HG02973 (cell line): ENCODE measurements around the gene CCT3.

Source experiments
- ATAC-seq: cut with Tn5 transposase; IDR thresholded peaks from one replicate; pipeline ENCODE4 v1.9.1; 2021; ENCODE audit warnings: moderate library complexity; ENCODE audit not compliant: unreplicated experiment

Gene CCT3

DNA sequence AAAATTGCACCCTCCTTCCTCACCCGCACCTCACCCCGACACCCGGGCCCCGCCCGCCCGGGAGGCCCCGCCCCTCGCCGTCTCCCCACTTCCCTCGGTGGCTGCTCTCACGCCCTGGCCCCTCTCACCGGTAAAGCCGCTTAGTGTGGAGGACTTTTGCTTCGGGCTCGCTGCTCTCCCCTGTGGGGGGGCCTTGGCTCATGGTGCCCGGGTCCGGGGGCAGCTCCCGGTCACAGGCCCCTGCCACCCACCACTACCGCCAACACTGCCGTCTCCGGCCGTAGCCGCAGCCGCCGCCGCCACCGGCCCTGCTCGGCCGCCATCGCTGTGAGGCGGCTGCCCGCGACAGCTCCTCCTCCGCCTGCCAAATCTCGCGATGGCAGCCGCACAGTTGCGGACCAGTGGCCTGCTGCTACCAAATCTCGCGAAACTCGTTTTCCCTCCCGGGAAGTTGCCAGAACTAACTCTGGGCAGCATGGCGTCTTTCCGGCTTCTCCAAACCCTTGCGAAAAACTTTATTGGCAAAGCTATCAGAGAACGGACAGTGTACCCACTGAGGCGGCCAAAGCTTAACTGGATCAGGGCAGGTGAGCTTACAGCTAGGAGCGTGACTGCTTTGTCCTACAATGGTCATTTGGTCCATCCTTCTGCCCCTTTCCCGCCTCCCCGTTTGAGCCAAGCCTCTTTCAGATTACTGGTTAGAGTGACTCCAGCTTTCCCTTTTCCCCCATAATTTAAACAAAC is 55.4 kb downstream of the CCT3 start, which contains the start of gene SMG5:
TSS of gene SMG5 (minus strand) at position 347 of the 744 bp plus-strand sequence. CDS start at position 202, 145 bp downstream.
- ATAC-seq: peak; percentile 70

DNA sequence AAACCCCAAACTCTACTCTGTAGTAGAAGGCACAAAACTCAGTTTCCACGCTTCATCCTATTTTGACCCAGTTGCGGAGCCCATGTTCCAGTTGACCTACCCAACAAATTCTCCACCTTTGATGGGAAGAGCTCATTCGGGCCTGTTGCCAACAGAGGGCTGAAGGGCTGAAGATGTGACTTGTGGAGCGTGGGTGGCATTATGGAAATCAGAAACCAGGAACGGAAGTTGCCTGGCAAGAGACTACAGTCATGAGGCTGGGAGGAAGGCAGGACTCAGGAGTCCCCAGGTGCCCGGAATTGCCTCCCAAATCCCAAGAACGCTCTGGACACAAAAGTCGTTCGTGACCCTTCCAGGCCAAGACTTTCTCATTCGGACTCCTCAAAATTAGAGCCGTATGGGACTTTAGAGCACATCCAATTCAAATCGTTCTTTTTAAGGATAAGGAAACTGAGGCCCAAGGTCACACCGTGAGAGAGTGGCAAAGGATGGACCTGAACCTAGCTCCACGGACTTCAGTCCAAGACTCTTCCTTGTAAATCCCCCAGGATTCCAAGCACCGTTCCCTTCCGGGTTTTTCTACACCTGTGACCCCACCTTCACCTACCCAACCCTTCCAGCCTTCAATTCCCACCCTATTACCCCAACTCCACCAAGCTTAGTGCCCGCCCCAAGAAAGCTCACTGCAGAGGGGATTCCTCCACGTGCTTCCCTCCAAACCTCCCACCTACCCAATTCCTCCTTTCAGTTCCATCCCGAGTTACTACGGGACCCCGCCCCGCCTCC is 56.2 kb downstream of the CCT3 start:
- ATAC-seq: no peak

DNA sequence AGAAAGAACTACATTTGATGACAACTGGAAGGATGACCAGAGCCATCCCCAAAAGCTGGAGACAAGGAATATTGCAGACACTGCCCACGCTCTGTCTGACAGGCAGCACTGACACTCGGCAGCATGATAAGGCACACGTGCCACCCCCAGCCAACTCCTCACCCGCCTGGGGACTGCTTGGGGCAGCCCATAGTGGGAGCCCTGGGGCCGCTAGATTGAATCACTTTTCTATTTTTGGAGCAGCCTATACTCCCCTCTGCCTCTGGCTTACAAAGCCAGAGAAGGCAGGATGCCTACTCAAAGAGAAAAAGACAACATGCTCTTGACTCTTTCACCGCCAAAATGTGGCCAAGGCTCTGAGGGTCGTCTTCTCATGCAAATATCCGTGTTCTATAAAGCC is 56.8 kb downstream of the CCT3 start:
- ATAC-seq: peak; percentile 37

DNA sequence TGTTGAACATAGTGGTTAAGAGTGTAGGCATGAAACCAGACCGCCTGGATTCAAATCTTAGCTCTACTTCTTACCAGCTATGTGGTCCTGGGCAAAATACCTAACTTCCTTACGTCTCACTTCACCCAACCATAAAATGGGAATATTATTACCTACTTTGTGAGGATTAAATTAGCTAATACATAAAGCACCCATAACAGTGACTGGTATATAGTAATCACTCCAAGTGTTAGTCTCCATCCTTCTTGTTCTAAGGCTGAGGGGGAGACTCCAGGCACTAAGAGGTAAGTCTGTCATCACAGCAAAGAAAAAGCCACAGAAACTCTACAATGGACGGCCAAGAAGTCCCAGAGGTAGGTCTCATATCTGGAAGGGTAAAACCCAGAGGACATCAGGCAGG is 58.3 kb downstream of the CCT3 start:
- ATAC-seq: no peak

DNA sequence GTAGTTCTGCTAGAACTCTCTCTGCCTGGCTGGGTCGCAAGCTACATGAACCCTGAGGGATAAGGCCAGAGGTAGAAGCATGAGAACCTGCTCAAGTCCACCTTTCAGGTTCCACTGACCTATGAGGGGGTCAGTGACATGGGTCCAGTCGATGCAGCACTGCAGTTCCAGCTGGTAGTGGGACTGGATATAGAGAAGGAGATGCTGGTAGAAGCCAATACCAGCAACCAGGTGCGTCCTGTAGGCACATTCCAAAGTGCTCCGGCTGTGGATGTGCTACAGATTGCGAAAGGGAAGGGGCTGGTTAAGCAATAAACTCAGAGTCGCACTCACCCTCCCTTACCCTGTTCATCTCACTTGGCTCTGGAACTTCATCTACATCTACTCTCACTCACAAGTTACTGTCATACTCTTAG is 61.1 kb downstream of the CCT3 start:
- ATAC-seq: no peak

DNA sequence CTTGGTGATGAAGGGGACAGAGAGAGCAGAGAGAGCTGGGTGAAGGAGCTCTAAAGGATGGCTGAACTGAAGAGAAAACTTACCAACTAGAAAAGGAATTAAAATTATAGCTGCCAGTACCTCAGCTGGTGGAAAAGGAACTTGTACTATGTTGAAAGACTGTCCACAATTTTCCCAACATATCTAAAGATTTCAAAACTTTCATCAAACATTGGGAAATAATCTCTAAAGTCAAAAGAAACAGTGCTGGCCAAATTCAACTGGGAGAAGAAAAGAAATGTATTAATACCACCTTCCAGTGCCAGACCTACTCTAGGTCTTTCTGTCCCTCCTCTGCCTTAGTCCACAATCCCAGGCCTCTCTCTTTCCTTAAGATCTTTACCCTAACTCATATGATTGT is 61.6 kb downstream of the CCT3 start:
- ATAC-seq: no peak

DNA sequence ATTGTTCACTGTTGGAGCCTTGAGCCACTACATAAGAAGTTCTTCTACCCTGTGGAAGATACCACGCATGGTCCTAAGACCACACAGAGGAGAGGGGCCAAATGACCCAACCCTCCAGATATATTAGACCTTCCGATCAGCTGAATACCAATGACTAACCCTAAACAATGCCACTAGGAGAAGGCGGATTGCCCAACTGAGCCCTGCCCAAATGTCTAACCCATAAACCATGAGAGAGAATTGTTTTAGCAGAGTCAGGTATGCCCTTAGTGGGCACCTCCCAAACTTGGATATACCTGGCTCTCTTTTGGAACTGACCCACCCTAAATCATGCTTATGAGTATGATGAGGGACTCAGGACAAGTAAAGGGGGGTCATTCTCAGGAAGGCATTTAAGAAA is 67.8 kb downstream of the CCT3 start:
- ATAC-seq: no peak

DNA sequence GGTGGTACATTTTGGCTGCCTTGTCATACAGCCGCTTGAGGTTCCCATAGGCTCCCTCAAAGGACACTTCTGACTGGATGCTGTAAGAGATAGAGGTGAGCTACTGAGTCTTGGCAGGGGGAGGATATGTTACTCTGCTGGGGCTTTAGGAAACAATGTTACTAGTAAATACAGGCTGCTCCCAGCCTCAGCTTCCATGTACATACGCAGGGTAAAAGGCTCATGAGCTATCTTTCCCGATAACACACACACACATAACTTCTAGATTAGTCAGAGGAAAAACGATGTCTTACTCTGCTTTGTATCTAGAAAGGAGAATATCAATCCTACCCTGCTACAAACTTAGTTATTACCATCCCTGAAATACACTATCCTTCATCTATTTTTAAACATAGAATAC is 69.8 kb downstream of the CCT3 start:
- ATAC-seq: no peak

DNA sequence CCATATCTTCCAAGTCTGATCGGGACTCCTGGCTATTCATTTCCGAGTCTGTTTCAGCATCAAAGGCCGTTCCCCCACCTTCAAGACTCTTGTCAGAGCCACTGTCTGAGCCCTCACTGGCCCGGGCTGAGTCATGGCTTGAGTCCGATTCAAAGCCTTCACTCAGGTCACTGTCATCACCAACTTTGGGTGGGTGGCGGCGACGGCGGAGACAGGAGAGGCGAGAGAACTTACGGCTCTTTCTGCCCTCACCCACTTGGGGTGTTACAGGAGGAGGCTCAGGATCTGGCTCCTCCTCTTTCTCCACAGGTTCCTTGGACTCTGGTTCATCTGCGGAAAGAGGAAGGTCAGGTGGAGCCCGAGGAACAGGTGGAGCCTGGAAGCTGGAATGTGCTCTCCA is 72.0 kb downstream of the CCT3 start:
- no peak for ATAC-seq

DNA sequence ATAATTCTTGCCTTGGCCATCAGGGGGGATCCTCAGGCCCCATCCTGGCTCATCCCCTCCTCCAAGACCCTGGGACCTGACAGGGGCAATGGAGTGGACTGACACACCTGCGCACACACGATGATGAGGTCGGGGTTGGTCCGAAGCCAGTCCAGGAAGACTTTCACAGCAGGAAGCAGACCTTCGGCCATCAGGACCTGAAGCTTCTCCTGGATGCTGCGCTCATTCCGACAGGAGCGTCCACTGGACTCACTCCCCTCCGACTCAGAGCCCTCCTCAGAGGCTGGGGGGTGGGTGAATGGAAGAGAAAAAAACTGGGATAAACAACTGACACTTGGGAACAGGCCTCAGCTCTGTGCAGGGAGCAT is 74.8 kb downstream of the CCT3 start:
- no peak for ATAC-seq

DNA sequence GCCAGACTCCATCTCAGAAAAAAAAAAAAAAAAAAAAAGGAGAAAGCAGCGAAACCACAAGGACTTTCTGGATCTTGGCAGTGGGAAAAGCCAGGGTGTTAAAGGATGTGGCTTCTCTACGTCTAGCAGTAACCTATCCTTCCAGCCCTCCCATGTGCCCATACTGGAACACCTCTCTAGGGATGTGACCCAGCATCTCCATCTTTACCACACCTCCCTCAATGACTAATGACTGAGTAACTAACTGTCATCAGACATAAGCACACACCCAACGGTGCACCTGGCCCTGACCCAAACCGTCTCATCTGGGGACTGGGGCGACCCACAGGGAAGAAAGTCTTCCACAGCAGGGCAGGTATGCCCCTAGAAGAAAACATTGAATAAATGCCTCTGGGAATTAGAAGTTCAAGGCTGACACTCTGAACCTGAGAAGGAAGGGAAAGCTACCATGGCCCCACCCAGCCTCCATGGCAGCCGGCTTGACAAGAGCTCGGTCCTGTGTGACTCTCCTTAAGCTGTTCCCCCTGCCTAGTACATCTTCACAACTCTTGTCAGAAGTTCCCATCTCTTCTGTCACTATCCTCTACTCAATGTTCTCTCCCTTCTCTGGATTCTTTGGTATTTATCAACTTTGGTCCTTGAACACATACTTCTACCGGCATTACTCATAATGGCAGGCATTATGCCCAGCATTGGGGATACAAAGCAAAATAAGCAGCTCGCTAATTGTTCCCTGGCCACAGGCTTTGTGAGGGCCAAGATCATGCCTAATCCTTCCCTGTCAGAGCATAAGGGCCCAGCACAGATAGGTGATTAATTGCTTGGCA is 75.4 kb downstream of the CCT3 start:
- ATAC-seq: no peak

DNA sequence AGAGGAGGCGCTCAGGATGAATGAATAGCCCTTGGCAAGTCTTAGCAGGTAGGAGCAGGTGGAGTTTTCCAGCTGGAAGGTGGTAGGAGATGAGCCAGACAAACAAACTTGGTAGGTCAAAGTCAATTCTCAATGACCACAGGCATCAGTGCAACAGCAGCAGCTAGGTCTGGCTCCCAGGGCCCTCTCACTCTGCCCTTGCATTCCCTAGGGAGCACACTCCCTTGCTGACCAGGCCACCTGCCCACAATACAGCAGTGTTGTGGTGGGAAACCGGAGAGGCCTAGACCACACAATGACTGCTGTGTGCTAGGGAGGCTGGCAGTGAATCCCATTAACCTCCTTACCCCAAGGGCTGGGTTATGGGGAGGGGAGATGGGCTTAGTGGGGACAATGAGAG is 77.2 kb downstream of the CCT3 start:
- no peak for ATAC-seq

DNA sequence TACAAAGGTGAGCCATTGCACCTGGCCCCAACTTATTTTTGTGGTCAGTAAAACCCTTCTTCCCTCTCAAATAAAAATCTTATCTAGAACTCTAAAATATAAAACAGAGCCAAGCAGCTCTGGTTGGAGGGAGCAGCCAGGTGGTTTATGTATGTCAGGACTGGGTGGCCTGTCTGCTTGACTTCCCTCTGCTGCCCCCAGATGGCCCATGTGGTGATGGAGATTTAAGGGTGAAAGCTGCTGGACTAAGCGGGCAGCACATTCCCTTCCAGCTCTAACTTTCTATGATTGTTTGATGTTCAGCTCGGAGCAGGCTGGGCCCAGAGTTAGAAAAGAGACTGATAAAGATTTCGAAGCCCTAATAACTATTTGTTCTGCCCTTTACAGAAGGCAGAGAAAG is 78.3 kb downstream of the CCT3 start:
- ATAC-seq: no peak
